Measurements from ENCODE around the gene TBCC.
"Not testable (repeated sequence)": the region's sequence is repeated elsewhere in the genome, so short reads cannot be mapped to it uniquely, and the experiment has no call there.

The TBCC gene, protein sequence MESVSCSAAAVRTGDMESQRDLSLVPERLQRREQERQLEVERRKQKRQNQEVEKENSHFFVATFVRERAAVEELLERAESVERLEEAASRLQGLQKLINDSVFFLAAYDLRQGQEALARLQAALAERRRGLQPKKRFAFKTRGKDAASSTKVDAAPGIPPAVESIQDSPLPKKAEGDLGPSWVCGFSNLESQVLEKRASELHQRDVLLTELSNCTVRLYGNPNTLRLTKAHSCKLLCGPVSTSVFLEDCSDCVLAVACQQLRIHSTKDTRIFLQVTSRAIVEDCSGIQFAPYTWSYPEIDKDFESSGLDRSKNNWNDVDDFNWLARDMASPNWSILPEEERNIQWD

DNA sequence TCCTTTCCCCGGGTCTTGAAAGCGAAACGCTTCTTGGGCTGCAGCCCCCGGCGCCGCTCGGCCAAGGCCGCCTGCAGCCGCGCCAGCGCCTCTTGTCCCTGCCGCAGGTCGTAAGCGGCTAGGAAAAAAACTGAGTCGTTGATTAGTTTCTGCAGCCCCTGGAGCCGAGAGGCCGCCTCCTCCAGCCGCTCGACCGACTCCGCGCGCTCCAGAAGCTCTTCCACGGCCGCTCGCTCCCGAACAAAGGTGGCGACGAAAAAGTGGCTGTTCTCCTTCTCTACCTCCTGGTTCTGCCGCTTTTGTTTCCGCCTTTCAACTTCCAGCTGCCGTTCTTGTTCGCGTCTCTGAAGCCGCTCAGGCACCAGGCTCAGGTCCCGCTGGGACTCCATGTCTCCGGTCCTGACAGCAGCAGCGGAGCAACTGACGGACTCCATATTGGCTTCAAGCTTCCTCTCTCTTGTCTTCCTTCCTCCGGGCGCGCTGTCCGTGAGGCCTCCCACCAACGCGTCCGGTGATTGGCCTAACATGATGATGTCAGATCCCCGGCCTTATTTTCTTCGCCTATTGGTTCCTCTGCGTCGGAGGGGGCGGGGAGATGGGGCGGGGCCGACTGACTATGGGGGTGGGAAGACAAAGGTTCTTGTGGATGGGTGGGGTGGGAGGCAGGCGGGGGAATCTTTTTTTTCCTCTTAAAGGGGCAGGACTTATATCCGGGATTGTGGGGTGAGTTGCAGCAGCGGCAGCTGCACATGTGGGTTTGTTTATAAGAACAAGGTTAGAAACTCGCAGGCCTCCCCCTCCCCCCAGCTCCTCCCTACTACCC lies at the start of gene TBCC:
TSS of gene TBCC (minus strand) at position 464 of the 823 bp plus-strand sequence. CDS start at position 434, 30 bp downstream.
- peak; percentile 96 to 98 for DNase-seq

DNA sequence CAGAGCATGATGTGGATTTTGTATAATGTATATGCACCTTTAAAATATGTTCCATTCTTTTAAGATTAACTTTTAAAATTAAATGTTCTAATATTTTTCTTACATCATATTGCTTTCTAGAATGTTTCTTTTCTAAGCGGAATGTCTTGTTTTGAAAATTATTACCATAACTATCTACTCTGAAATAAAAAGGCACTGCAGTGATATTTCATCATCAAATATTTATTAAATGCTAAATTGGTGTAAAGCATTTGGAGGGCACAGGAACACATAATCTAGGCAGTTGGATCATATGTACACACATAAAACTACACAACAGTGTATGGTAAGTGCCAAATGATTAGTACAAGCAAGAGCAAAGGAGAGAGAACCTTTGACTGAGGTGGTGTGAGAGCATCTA lies 49.7 kb upstream of the TBCC start:
- DNase-seq = no peak

DNA sequence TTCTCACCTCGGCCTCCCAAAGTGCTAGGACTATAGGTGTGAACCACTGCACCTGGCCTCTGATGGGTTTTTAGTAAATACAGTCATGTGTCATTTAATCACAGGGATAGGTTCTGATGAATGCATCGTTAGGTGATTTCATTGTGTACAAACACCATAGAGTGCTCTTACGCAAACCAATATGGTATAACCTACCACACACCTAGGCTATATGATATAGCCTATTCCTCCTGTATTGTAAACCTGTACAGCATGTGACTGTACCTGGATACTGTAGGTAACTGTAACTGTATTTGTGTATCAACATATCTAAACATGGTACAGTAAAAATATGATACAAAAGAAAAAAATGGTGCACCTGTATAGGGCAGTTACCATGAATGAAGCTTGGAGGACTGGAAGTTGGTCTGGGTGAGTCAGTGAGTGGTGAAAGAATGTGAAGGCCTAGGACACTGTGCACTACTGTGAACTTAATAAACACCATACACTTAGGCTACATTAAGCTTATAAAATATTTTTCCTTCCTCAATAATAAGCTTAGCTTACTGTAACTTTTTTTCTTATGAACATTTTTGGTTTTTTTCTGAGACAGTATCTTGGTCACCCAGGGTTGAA lies 45.9 kb upstream of the TBCC start:
- DNase-seq = peak in 1 of 2 experiments; percentile 24

DNA sequence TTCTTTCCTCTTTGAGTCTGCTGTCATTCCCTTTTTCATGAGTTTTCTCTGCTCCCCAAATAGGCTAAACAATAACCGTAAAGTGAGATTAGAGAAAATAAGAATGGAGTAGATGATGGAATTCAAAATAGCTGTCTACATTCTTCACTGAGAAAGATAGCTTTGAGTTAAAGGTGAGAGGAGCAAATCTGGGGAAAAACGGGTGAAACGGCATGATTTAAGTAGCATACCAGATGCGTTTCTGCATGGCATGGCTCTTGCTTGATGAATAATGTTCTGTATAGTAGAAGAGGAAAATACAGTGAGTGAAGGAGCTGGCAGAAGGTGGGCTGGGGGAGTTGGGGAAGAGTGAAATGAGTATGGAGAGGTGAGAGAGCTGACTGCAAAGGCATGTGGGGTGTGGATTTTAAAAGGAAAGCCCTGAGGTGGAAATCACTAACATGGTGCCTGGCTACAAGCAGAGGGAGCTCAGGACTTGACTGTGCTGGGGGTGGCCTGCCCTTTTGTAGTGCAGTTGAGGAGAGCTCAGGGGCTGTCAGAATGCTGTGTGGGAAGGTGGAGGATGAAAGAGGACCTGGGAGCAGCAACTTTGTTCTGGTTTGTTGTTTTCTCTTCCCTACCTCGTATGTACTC lies 44.8 kb upstream of the TBCC start:
- no peak for DNase-seq

DNA sequence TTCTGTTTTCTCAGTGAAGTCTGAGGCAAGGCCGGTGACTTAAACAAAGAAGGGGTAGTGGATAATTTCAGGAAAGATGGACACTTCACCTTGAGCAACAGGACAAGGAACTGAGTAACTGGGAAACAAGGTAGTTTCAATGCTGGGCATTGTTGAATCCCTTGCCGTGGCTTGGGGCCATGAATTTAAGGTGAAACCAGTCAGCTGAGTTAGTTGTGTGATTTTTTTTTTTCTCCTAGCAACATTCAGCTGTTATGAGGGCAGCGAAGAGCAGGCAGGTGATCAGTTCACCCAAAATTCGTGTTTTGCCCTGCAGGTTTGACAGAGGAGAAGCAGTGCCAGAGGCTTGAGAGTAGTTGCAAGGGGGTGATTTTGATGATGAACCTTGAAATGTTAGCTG lies 42.8 kb upstream of the TBCC start:
- DNase-seq = no peak

DNA sequence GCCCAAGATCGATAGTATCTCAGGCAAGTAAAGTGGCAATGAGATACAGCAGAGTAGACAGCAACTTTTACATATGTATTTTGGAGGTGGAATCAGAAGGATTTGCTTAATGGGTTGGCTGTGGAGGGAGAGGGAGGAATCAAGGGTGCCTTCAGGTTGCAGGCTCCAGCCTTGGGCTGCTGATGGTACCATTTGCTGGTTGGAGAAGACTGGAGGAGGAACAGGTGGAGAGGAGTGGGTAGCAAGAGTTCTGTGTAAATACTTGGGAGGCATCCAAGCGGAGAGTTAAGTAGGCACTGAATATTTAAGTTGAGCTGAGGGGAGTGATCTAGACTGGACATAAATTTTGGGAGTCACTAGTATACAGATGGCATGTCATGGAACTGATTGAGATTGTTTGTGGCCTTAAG lies 41.2 kb upstream of the TBCC start:
- DNase-seq = no peak

DNA sequence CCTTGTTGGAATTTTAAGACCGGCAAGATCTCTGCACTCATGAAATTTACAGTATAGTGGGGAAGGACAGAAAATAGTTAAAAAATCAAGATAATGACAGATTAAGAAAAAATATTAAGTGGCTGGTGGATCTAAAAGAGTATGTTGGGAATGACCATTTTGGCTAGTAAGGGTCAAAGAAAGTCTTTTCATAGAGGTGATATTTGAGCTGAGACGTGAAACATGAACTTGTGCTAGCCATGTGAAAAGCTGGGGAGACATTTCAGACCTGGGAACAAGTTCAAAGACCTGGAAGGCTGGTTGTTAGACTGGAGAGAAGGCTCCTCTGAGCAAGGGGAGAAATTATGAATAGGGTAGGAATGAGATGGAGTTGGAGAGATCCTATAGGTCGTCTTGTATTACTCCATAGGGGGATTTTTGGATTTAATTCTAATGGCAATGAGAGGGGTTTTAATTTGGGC lies 40.7 kb upstream of the TBCC start:
- no peak for DNase-seq

DNA sequence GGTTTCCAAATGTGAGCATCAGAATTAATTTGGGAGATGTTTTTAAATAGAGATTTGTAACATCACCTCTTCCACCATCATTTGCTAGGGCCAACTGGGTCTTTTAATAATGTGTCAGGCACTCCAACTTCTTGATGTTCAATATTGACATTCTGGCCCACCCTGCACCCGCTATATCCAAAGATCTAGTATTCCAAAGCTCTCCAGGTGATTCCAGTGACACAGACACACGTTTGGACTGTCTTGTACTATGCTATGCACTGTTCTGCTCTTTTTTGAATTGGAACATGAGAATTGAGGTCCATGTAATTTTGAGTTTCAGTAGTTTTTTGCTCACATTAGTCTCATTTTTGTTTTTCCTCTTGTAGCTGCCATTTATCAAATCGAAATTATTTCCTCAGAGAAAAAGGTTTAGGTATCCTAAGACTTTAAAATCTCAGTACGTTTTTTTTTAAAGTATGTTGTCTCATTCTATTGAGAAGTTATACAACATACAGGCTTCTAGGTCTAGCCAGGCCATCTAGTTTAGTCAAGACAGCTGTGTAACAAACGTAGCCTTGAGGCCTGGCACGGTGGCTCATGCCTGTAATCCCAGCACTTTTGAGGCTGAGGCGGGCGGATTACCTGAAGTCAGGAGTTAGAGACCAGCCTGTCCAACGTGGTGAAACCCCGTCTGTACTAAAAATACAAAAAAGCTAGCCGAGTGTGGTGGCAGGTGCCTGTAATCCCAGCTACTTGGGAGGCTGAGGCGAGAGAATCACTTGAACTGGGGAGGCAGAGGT lies 39.0 kb upstream of the TBCC start:
- no peak for DNase-seq

DNA sequence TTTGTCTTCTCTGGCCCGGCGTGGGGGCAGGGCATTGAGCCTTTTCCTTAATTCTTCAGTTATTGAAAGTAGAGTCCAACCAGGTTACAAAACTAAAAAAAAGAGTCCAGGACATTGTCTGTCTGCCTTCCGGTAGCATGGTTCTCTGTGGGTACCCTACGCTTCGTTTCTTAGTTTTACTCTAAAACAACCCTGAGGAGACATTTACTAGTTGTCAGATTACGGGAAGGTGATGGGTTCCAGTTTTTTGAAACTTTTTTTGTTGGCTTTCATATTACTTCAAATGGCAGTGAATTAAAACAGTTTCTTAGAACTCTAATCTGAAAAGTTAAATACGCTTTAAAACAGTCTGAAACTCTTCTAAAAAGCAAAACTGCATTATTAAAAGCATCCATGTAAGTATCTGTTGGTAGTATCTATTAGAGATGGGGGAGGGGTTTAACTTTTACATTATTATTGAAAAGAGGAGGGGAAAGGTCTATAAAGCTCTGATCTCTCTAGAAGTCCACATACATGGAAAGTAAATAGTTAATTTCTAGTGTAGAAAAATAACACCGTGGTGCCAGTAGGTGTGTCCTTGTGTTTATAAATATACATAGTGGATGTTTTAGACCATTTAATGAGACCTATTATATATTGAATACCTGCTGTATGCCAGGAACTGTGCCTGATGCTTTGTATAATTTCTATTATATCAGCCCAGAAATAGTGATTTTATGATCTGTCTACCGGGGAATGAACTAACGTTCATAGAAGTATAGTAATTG lies 38.2 kb upstream of the TBCC start:
- DNase-seq = no peak

DNA sequence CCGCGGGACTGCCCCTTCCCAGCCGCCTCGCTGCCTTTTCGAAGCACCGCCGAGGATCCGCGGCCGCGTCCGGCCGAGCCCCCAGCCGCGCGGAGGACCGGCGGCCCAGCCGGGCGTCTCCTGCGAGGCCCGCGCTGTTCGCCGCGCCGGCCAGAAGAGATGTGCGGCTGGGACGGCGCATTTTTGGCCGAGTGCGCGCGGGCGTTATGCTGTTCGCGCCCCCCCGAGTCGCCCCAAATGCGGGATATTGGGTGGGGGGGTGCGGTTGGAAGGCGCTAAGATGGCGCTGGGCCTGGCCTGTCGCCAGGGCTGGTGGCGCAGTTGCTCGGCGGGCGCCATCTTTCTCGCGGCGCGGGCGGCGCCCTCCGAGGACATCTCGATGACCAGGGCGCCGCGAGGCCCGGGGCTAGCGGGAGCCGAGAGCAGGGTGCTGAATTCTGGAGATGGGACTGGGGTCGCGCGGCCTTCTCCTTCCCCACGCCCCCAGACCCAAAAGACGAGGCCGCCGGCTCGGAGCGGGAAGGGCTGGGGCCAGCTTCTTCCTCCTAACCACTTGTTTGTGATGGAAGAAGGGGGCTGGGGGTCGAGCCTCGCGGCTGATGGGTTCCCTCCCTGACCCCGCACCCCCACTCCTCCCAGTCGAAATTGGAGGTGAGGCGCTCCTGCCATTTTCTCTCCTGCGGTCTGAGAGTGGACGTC lies 37.4 kb upstream of the TBCC start:
- DNase-seq = peak in 1 of 2 experiments; percentile 62

DNA sequence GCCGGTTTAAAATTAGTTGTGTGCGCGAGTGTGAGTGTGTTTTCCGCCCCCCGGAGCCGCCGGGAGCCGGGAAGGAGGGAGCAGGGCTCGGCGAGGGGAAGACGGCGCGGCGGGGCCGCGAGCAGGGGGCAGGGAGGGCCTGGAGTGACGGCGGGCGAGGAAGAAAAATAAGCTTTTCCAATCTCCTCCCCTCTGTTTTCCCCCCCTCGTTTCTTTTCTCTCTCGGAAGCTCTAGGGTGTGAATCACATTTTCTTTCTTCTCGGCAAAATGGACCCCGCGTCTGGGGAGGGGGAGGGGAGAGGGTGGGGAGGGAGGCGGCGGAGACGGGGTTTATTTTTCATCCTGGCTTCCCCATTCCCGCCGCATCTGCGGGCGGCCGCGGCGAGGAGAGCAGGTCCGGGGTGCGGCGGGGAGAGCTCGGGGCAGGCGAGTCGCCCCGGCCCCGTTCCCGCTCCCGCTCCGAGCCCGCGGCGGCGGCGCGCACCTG lies 36.8 kb upstream of the TBCC start:
- DNase-seq = peak; percentile 54 to 83

DNA sequence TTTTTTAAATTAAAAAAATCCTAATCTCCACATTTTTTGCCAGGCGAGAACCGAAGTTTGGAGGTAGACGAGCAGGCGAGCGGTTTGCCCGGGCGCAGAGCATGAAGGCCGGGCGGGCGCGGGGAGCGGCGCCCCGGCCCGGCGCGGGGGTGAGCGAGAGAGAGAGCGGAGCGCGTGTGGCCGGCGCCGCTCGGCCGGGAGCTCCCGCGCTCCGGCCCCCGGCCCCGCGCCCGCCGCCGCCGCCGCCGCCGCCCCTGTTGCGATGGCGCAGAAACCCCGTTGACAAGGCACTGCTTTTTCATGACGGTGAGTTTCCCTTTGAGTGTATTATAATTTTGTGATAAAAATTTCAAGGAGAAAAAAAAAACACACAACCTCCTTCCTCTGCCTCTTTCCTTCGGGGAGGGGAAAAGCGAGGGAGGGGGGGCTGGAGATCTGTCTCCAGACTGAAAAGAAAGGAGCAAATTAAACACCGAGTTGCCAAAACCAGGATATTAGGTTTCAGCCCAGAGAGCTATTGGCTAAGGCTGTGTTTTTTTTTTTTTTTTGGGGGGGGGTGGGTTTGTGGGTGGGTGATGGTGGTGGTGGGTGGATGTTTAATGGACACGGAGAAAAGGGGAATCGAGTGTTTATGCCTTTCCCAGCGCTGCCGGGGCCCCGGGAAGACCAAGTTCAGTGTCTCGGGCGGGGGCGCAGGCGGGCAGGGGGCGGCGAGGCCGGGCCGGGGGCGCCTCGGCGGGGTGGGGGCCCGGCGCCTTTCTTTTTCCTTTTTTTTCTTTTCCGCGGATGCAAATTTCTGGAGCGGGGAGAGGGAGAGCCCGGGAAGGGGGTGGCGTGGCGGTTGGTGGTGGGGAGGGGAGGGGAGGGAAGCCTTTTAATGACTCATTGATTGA lies 36.1 kb upstream of the TBCC start, which contains the start of gene BICRAL:
TSS of gene BICRAL (plus strand) at position 257 of the 893 bp plus-strand sequence. CDS start 39,971 bp downstream, outside the sequence.
- peak in 1 of 2 experiments; percentile 70 for DNase-seq

DNA sequence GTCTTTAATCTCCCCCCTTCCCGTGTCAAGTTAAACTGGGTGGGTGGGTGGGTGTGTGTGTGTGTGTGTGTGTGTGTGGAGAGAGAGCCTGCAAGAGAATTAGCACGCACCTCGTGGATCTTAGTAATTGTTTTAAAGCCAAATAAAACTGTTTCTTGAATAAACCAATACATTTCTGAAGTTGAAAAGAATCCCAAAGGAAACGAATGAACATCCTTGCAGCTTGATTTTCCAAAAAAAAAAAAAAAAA lies 35.6 kb upstream of the TBCC start:
- no peak for DNase-seq

DNA sequence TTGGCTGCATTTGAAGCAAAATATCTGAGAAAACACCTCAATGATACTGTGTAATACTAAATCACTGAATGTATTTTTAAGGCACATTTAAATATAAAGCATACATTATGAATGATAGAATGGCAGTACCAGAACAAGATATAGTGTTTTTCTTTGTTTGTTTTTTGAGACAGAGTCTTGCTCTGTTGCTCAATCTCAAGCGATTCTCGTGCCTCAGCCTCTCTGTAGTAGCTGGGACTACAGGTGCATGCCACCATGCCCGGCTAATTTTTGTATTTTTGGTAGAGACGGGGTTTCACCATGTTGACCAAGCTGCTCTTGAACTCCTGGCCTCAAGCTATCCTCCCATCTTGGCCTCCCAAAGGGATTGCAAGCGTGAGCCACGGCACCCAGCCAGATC lies 33.6 kb upstream of the TBCC start:
- DNase-seq = no peak

DNA sequence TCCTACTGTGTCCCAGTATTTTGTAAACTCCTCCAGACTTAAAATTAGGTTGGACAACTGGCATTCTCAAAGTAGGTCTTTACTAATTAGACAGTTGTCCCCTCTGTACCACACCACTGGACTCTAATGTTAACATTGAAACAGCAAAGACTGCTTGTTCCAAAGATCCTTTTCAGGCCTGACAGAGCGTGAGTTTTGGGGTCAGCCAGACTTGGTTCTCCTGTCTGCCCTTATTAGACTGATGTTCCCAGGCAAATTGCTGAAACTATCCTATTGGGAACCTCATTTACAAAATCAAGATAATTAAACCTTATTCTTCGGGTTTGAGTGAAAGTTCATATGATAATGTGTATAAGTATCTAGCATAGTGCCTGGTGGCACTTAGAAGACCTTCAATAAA lies 32.2 kb upstream of the TBCC start:
- no peak for DNase-seq

DNA sequence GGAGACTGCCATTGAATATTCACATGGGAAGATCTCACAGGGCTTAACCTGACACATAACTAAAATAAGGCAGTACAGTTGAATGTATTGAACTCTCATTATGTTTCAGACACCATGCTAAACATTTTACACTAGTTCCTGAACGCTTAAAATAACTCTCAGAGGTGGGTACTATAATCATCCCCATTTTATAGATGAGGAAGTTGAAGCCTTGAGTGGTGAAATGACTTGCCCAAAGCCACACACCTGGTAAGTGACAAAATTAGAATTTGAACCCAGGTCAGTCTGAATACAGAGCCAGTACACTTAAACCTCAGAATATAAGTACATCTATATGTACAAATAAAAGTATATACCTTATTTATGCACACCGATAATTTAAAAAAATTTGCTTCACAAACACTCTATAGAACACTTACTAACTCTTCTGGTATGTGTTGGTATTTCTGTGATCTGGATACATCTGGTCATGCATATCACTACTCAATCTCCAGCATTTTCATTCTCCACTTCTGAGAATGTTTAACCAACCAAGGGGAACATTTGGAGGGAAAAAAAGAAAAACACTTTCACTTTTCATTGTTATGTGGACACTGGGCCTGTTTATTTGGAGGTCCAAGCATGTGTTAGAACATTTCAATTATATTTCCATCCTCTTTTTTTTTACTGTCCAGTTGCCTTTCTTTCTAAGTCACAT lies 31.4 kb upstream of the TBCC start:
- peak in 1 of 2 experiments; percentile 17 for DNase-seq

DNA sequence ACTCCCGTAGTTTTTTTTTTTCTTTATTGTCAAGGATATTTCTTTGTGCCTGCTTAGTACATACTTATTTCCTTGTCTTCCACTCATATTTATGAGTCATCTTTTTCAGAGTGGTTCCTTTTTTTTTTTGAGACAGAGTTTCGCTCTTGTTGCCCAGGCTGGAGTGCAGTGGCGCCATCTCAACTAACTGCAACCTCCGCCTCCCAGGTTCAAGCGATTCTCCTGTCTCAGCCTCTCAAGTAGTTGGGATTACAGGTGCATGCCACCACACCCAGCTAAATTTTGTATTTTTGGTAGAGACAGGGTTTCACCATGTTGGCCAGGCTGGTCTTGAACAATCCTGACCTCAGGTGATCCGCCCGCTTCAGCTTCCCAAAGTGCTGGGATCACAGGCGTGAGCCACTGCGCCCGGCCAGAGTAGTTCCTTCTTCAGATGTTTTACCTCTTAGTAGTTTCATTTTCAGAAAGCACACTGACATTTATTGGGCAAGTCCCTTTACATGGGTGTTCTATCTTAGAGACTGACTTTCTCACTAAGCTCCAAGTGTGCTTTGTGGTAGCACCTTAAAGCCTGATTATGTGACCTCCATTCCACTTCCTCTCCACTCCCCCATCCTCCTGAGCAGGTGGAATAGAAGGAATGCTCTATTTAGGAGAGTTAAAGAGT lies 29.1 kb upstream of the TBCC start:
- not testable (repeated sequence) for DNase-seq

DNA sequence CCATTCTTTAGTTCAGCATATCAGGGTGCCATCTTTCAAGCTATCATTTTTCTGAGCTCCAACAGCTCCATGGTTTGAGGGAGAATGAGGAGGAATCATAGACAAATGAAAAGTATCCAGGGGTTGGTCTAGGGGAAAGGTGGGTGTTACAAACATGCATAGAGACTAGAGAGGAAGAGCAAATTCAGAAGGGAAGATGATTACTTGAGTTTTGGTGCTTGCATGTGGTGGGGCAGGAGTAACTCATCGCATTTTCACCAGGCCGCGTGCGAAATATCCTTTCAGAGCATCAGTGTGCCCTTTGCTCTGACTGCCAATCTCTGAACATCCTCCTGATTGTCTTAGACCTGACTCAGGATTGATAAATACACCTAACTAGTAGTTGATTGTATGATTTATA lies 28.3 kb upstream of the TBCC start:
- no peak for DNase-seq

DNA sequence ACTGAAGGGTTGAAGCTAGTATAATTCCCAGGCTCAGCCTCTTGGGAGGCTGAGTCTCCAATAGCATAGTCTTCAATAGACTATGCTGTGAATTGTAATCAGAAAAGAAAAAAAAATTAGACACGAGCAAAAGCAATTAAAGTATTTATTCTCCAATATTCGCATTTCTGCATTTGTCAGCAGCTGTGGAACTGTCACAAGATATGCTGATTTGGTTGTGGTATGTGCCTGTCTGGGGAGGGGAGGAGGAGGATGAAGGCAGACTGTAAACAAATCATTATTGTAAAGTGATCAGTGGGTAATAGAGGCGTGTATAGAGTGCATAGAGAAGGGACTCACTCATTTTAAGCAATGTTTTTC lies 25.8 kb upstream of the TBCC start:
- DNase-seq = no peak
